HG02973 (cell line): ENCODE data around the gene KIF6.
"Not testable (repeated sequence)": the region's sequence is repeated elsewhere in the genome, so short reads cannot be mapped to it uniquely, and the experiment has no call there.

Source experiments
- ATAC-seq: cut with Tn5 transposase; IDR thresholded peaks from one replicate; pipeline ENCODE4 v1.9.1; 2021; ENCODE audit warnings: moderate library complexity; ENCODE audit not compliant: unreplicated experiment

Gene KIF6

DNA sequence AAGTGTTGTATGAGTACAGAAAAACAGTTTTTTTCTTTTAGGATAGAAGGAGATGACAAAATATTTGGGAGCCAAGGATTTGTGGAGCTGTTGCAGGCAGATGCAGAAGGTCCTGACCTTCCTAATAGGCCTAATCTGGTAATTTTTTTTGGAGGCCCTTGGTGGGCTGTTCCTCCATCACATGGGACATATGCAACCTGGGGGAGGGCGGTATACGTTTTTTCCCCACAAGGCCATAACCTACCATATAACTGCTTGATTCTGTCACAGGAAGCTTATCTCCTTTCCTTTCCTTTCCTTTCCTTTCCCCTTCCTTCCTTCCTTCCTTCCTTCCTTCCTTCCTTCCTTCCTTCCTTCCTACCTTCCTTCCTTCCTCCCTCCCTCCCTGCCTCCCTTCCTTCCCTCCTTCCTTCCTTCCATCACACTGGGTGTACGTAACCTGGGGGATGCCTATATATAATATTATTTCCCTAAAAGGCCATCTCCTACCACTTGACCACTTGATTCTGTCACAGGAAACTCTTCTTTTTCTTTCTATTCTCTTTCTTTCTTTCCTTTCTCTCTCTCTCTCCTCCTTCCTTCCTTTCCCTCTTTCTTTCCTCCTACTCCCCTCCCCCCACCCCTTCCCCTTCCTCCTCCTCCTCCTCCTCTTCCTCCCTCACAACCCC is 217.7 kb downstream of the KIF6 start:
- ATAC-seq: no peak

DNA sequence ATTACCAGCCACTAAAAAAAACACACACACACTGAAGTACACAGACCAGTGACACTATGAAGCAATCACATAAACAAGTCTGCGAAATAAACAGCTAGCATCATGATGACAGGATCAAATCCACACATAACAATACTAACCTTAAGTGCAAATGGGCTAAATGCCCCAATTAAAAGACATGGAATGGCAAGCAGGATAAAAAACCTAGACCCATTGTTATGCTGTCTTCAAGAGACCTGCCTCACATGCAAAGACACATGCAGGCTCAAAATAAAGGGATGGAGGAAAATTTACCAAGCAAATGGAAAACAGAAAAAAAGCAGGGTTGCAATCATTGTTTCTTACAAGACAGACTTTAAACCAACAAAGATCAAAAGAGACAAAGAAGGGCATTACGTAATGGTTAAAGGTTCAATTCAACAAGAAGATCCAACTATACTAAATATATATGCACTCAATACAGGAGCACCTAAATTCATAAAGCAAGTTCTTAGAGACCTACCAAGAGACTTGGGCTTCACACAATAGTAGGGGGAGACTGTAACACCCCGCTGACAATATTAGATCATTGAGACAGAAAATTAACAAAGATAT is 222.7 kb downstream of the KIF6 start:
- not testable (repeated sequence) for ATAC-seq

DNA sequence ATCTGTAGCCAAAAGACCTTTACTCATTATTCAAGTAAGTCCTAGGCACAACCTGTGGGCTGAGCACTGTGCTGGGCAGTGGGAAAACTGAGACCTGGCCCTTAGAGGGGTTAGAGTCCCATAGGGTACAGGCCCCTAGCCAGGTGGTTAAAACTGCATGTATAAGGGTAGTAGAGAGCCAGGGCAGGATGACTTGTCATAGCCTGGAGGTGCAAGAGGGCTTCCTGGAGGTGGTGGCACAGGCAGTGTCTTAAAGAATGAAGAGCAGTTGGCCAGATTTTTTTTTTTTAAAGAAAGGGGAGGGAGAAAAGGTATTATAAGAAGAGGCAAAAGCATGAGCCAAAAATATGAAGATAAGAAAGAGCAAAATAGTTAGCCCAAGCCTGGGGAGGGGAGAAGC is 226.2 kb downstream of the KIF6 start:
- ATAC-seq: no peak

DNA sequence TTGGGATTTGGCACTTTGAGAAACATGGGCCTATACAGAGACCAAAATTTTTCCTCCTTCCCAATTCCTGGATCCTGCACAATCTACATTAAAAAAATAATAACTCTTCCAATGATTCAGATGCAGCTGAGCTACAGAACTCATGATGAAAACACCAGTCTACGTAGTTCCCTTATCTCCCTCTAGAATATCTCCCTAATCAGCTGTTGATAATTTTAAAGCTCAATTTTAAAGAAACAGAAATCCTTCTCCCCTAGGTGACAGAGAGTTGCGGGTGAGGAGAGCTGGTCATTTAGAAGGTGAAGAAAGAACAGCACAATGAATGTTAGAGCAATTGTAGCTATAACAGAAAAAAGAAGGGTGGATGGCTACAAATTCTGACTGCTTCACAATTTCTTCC is 227.1 kb downstream of the KIF6 start:
- ATAC-seq: no peak

GRCh38 chr6:39496915-39497314 is 228.3 kb downstream of the KIF6 start:
- ATAC-seq: no peak

DNA sequence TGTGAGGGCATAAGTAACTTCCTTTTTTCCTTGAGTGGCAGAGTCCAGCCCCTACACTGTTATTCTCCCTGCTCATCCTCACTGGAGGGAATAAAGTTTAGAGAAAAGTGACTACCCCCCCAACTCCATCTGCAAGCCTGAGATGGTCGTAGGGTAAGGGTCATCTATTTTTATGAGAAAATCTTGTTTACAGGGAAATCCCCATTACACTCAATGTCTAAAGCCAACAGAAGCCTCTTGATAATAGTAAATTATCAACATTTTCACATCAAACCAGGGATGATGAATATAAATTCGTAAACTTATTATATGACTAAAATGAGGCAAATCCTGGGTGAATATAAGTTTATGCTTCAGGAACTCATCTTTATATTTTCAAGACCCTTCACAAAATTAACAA is 228.8 kb downstream of the KIF6 start:
- no peak for ATAC-seq

DNA sequence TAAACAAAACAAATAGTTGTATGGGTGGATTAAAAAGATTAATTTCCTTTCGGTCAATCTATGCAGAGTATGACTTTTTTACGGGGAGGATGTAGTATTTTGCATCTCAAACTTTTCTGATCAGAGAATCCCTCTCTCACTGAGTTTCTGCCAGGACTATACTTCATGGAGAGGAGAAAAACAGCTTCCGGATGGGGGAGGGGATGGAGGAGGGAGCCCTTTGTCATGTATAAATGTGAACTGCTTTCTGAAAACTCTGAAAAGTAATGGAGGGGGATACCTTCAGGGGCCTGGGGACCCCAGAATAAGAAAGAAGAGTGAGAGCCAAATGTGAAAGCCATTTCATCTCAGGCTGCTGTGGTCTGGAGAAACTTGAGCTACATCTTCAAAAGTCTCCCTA is 229.6 kb downstream of the KIF6 start:
- no peak for ATAC-seq

DNA sequence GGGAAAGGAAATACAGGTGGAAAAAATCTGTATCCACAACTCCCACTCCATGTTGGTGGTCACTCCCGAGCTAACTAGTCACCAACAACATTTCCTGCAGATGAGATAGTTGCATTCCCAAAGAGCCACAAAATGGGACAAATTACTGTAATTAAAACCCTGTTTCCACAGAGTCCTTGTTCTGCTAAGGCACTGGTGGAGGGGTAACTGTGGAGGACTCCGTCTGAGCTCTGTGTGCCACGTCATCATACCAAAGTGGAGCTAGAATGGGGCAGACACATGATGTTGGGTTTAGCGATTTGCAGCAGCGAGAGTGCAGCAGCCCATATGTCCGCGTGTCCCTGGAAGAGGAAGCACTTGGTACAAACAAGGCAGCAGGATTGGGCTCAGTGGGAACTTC is 230.2 kb downstream of the KIF6 start:
- ATAC-seq: no peak

DNA sequence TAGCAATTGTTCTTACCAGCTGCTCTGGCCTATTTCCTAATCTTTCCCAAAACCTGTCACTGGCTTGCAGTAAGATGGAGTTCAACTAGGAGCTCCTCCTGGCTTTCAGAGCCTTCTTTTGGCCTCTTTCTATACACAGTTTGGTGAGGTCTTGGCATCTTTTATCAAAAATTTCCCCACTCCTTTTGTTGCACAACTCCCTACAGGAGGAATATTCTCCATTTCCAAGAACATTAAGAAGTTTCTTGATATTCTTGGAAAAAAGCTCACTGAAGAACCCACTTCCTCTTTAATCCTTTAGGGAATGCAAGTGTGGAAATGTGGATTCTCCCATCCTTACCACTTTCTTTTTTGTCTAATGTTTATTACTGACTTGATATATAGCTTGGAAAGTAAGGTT is 231.4 kb downstream of the KIF6 start:
- no peak for ATAC-seq

DNA sequence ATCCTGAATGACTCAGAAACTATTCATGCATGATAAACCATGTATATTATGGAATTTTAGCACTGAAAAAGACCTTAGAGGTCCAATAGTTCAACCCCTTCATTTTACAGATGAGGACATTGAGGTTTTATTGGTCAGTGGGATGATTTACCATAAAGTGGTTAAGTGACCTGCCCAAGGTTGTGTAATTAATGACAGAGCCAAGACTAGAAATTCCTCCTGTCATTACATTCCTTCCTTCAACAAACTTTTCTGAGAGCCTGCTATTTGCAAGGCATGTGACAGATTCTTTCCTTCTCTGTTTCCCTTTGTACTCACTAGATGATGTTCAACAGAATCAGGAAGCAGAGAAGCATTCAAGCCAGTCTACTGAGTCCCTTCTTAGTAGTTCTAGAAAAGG is 232.0 kb downstream of the KIF6 start:
- ATAC-seq: no peak

GRCh38 chr6:39490108-39490507 is 235.1 kb downstream of the KIF6 start:
- no peak for ATAC-seq

DNA sequence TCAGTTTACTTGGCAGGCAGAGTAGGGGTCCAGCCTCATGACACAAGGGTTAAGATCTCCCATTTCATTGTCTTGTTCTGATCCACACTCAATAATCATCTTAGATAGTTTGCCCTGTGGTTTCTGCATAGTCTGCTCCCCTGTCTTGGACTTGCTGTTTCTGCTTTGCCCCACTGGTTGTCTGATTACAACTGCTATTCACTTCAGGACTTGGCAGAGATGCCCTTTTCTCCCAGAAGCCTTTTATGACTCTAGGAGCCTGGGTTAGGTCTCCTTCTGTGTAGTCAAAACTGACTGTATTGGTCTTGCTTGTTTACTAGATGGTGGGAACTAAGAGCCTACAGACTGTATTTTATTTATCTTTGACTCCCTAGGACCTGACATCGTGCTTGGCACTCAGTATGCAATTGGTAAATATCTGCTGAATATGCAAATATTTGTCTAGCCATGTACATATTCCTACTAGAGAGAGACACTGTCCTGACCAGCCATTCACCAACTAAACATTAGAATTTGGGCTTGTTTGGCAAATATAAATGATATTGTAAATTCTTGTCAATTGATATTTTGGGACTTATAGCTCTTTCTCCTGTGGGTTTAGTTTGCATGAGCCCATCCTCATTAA is 236.8 kb downstream of the KIF6 start:
- no peak for ATAC-seq

DNA sequence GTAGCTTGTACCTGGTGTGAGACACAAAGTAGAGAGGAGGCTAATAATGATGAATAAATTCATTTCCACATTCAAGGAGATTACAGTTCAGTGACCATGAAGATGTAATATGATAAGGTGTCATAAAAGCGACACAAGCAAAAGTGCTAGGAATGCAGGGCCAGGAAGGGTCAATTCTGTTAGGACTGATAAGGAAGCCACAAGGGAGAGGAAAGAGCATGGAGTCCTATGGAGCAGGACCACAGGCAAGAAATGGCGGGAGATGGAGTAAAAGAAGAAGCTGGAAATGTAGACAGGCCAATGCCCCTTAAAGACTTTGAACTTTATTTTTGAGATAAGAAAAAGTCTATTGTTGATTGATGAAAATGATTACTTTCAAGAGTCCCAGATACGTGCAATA is 240.9 kb downstream of the KIF6 start:
- ATAC-seq: no peak

- ATAC-seq: not testable (repeated sequence)
These were observed 245.4 kb downstream of the KIF6 start for GRCh38 chr6:39479819-39480218.

DNA sequence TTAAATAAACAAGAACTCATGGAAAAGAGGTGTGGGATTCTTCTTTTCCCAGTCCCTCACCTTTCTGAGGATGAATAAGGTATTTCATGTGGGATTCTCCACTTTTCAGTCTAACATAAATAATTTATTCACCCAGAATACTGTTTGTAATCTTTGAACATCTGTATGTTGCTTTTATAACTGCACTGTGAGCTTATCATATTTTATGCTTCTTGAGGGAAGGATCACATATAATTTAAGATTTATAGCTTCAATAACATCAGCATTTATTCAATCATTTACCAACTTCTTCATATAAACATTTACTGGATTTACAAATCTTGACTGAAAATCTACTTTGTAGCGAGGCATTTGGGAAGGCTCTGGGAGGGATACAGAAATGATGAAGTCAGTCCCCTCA is 248.5 kb downstream of the KIF6 start:
- ATAC-seq: no peak

- ATAC-seq: no peak
These were observed 249.1 kb downstream of the KIF6 start for GRCh38 chr6:39476151-39476550.

GRCh38 chr6:39471954-39472659 is 253.1 kb downstream of the KIF6 start:
- peak; percentile 46 for ATAC-seq

DNA sequence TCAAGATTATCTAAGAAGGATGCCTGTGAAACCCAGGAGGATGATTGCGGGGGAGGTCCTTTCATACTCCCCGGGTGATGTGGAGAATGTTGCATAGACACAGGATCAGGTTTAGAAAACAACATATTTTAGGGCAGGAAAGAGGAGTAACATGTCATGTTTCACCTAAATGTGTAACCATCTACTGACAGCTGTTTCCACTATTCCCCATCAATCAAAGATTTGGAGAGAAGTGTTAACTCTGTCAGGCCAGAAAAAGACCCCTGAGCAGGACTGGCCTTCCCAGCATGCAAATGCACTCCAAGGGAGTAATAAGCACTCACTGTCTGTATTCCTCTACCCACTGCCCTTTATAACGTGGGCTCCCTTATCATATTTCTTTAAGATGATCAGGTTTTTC is 254.7 kb downstream of the KIF6 start:
- no peak for ATAC-seq

DNA sequence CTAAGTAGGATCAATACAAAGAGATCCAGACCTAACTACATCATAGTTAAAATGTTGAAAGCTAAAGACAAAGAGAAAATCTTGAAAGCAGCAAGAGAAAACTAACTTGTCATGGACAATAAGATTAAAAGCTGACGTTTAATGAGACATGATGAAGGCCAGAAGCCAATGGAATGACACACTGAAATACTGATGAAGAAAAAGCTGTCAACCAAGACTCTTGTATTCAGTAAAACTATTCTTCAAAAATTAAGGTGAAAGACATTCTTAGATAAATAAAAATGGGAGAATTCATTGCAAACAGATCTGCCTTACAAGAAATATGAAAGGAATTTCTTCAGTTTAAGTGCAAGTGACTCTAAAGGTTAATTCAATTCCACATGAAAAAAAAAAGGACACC is 256.8 kb downstream of the KIF6 start:
- no peak for ATAC-seq

DNA sequence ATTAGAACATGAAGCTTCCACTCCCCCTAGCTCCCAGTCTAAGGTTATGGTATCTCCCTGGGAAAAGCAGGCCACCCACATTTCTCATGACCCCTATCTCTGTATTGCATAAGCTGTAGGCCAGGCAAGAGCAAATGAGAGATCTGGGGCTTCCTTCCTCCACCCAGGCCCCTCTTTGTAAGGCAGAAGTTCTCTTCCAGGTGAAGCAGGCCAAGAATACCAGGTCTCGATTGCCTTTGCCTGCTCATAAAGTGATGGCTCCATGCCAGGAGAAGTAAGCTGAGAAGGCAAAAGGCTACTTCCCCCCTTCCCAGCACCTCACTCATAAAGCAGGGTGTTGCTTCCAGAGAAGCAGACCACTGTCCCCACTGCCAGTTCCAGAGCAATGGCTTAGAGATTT is 258.6 kb downstream of the KIF6 start:
- ATAC-seq: no peak

DNA sequence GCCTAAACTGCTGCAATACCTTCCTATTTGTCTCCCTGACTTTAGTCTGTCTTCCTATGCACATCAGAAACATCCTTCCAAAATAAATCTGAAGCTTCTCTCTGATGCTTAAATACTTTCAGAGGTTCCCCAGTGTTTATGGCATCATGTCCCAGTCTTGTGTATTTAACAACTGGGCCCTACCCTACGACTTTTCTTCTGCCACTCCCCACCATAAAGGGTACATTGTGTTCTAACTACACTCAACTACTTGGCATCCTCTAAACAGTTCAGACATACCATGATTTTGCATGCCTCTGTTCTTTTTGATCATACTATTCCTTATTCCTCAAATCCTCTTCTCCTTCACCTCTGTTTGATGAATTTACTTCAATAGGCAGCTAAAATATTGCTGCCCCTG is 259.7 kb downstream of the KIF6 start:
- no peak for ATAC-seq

DNA sequence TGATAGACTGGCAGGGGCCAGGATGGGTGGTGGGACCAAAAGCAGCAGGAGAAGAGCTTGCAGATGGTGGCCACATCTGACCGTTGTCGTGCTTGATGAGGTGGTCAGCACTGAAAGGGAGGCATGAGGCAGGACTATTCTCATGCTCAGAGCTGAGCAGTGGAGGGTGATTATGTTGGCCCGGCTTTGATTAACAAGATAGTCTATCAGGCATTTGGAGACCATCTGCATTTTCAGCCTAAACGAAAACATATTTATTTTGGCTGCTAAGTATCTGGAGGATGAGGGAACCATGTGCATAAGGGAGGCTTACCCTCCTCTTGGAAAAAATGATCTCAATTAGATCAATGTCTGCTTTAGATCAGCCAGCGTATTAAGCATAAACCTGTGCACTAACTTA is 261.1 kb downstream of the KIF6 start:
- ATAC-seq: no peak
